Osteoblast (primary cell): Measurements from ENCODE around the gene SPO11. TPM values are rescaled to one million over a fixed set of nuclear protein-coding genes. Genes with fewer than 3 reads are reported as not detected.

Experiments
- DNase-seq: peaks from one replicate; pipeline ENCODE4 v3.0.0; 2011; ENCODE audit warnings: low spot score, mixed read lengths; ENCODE audit not compliant: insufficient read length; ENCODE audit errors: missing footprints
- H2AFZ ChIP-seq: 2 replicates; pipeline ENCODE4 v1.6.0; 2011; ENCODE audit warnings: mild to moderate bottlenecking, low read length
- H3K27ac ChIP-seq: 2 replicates; pipeline ENCODE4 v1.5.1; 2011; ENCODE audit warnings: mild to moderate bottlenecking, low read depth, low read length, moderate library complexity
- H3K27me3 ChIP-seq: 2 replicates; pipeline ENCODE4 v1.6.0; 2012; ENCODE audit warnings: mild to moderate bottlenecking, control low read depth, inconsistent platforms, low read length, moderate library complexity; ENCODE audit not compliant: insufficient read depth
- H3K36me3 ChIP-seq: 2 replicates; pipeline ENCODE4 v1.5.1; 2011; ENCODE audit warnings: mild to moderate bottlenecking, low read length, control low read depth, moderate library complexity; ENCODE audit not compliant: insufficient read depth
- H3K4me1 ChIP-seq: 2 replicates; pipeline ENCODE4 v1.5.1; 2011; ENCODE audit warnings: mild to moderate bottlenecking, low read length, control low read depth, moderate library complexity; ENCODE audit not compliant: insufficient read depth
- H3K4me2 ChIP-seq: 2 replicates; pipeline ENCODE4 v1.6.0; 2011; ENCODE audit warnings: mild to moderate bottlenecking, low read length; ENCODE audit not compliant: insufficient read depth
- H3K4me3 ChIP-seq: fragments of 200-600 bp; sonication (generic); 3 replicates; pipeline ENCODE4 v1.5.1; 2012; ENCODE audit warnings: mild to moderate bottlenecking, low read length, inconsistent platforms; ENCODE audit not compliant: insufficient read depth
- H3K79me2 ChIP-seq: 2 replicates; pipeline ENCODE4 v1.6.0; 2012; ENCODE audit warnings: mild to moderate bottlenecking, low read length, control low read depth, inconsistent platforms; ENCODE audit not compliant: insufficient read depth
- H3K9me3 ChIP-seq: 2 replicates; pipeline ENCODE4 v1.5.1; 2011; ENCODE audit warnings: low read depth, low read length, control low read depth
- H4K20me1 ChIP-seq: 2 replicates; pipeline ENCODE4 v1.6.0; 2012; ENCODE audit warnings: mild to moderate bottlenecking, low read length, control low read depth; ENCODE audit not compliant: insufficient read depth
- total RNA-seq: library from RNA; depleted of rRNA; stranded (reverse); fragments of >200 nt; gene quantifications from 2 replicates; pipeline ENCODE4 v1.2.3, GENCODE V29; 2012
- TF ChIP-seq, protein P1 (sequence below): IDR thresholded peaks from 2 replicates; pipeline ENCODE4 v1.5.1; 2011; ENCODE audit warnings: mild to moderate bottlenecking, low read depth, low read length, moderate library complexity; ENCODE audit errors: extremely low read depth

Gene SPO11
- total RNA-seq, 1 donor = not detected

DNA sequence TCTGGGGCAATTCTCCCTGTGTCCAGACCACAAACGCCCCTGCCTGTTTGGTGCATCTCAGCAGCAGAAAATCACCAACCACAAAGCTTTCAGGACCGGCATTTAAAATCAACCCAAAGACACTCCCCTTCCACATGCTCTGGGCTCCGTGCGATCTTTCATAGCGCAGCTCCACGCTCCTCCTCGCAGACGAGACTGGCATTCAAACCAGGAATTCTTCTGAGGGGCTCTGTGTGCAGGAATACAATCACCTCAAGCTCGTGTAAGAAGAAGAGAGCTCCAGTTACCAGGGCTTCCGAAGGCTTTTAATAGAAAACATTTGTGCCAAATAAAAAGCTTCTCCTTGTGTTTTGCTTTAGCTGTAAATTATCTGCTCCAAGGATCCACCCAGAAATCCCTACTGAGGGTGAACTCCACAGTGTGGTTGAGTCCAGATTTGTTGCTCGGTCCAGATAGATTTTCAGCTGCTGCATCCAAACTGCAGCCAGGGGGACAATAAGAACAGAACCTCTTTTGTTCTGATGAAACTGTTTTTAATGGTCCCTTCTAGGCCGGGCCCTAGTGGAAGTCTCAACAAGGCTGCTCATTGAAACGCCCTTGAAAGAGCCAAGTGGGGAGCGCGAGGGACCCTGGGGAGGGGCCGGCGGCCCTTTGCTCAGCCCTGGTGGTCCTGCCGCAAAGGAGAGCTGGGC, 46.8 kb upstream of the SPO11 start:
- Histone ChIP-seq H3K79me2 (no peaks in the 10 kb centered on the region), H3K27me3 (peaks cover 7% of the 10 kb centered on the region), H3K36me3 (no peaks in the 10 kb centered on the region), H2AFZ (no peak overlapping the region), H4K20me1 (no peaks in the 10 kb centered on the region), H3K27ac (no peak overlapping the region), H3K4me2 (no peak overlapping the region), H3K4me1 (no peaks in the 10 kb centered on the region), H3K4me3 (no peak overlapping the region), H3K9me3 (no peaks in the 10 kb centered on the region)
- TF ChIP-seq, protein P1, sequence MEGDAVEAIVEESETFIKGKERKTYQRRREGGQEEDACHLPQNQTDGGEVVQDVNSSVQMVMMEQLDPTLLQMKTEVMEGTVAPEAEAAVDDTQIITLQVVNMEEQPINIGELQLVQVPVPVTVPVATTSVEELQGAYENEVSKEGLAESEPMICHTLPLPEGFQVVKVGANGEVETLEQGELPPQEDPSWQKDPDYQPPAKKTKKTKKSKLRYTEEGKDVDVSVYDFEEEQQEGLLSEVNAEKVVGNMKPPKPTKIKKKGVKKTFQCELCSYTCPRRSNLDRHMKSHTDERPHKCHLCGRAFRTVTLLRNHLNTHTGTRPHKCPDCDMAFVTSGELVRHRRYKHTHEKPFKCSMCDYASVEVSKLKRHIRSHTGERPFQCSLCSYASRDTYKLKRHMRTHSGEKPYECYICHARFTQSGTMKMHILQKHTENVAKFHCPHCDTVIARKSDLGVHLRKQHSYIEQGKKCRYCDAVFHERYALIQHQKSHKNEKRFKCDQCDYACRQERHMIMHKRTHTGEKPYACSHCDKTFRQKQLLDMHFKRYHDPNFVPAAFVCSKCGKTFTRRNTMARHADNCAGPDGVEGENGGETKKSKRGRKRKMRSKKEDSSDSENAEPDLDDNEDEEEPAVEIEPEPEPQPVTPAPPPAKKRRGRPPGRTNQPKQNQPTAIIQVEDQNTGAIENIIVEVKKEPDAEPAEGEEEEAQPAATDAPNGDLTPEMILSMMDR = no peak
- DNase-seq = no peak

DNA sequence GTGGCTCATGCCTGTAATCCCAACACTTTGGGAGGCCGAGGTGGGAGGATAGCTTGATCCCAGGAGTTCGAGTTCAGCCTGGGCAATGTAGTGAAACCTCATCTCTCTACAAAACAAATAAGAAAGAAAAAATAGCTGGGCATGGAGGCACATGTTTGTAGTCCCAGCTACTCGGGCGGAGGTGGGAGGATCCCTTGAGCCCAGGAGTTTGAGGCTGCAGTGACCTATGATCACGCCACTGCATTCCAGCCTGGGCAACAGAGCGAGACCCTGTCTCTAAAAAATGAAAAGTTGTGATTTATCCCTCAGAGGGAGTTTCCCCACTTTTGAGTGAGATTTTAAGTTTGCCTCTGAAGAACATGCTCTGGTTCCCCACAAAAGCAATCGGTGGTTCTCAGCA, 45.7 kb upstream of the SPO11 start:
- Histone ChIP-seq H3K27me3 (peaks cover 7% of the 10 kb centered on the region), H2AFZ (no peak overlapping the region), H4K20me1 (no peaks in the 10 kb centered on the region), H3K9me3 (no peaks in the 10 kb centered on the region), H3K4me2 (no peak overlapping the region), H3K79me2 (no peaks in the 10 kb centered on the region), H3K4me3 (no peak overlapping the region), H3K4me1 (no peaks in the 10 kb centered on the region), H3K27ac (no peak overlapping the region), H3K36me3 (no peaks in the 10 kb centered on the region)
- TF ChIP-seq, protein P1 = no peak
- DNase-seq = no peak

DNA sequence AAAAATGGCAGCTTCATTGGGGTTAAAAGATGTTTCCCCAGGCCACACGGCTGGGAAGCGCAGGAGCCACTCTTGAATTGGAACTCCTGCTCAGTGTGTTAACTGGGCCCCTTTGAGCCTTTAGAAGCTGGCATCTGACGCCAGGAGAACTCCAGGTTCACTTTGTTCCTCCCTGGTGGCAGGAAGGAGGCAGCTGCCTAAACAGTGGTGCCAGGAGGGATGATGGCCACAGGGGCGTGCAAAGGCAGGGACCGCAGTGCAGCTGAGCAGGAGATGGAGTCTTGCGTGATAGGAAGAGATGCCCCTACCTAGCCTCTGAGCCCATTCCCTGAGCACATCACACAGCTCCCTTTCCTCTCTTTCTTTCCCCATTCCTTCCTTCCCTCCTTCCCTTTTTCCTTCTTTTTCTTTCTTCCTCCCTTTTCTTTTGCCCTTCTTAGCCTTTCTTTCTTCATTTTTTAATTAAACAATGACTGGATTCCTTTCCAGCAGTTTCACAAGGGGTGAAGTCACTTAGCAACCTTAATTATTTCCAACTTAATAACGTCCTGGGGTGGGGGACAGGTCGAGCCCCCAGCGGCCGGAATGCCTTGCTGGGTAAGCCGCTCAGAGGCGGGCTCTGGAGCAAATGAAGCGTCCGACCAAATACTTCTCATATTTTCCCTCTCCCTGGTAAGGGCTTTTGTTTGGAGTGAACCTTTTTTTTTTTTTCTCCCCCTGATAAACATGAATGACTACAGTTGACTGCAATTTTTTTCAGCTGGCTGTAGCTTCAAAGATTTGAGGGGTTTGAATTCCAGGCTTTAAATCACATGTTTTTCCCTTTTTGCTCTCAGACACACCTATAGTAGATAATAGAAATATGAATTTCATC, 42.4 kb upstream of the SPO11 start:
- peak; percentile 66 for DNase-seq
- no peaks in the 10 kb centered on the region for H3K79me2 ChIP-seq

More for the DNA sequence above, 42.4 kb upstream of the SPO11 start:
- Histone ChIP-seq H3K36me3 (no peaks in the 10 kb centered on the region), H3K27me3 (peaks cover 12% of the 10 kb centered on the region), H3K27ac (no peak overlapping the region), H3K9me3 (no peaks in the 10 kb centered on the region), H2AFZ (no peak overlapping the region), H3K4me1 (no peaks in the 10 kb centered on the region), H3K4me2 (no peak overlapping the region), H4K20me1 (no peaks in the 10 kb centered on the region), H3K4me3 (no peak overlapping the region)
- TF ChIP-seq, protein P1 = no peak
